ENCODE data around the gene EPHB1.

Gene EPHB1

DNA sequence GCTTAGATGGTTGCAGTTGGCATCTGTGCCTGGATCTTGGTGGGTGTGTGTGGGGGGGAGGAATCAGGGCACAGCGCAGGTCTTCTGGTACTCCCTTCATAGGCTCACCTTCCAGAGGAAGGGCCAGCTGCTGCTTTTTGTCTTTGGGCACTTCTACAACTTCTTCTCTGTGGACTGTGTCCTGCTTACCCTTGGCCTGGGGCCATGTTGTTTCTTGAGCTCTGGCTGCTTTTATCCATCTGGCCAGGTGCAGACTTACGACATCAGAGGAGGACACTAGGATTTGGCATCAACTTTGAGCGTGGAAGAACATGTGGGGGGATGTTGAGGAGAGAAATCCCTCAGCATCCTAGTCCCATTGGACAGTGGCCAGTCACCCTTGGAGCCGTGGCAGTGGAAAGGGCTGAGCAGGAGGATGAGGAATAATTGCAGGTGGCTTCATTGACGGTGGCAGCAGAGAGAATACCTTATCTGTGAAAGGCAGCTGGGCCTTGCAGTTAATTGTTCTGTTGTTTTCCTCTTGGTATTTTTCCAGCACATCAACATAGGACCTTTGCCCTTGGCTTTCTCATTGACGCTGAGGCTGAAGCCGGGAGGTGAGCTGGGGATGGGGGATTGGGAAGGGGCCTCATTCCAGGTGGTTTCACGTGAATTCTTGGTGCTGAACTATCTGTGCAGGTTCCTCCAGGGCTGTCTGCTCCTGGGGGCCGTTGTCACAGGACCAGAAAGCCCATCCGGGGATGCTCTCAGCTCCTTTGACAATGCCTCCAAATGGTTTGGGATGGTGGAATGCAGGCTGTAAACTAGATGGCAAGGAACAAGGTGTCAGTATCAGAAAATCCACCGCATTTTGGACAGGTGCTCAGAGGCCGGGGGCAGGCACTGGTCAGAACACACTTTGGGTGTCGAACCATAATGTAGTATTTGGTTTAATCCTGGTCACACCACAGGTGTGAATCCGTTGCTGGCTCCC, 9.7 kb downstream of the EPHB1 start:
- FAIRE-seq (no peak), DNase-seq (ENCODE audit: insufficient read length, low spot score) (no peak)

DNA sequence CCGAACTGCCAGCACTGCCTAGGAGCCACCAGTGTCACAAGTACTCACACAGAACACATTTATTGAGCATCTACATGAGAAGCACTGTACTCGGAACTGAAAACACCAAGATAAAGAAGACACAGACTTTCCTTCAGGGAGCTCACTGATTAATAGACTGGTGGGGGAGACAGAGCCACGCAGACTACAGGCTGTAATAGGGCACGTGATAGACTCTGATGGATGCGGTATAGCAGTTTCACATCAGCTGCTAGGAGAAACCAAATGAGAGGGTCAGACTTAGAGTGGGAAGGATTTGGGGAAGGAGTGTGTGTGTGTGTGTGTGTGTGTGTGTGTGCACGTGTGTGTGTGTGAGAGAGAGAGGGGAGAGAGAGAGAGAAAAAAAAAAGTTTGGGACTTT, 12.1 kb downstream of the EPHB1 start:
- DNase-seq (ENCODE audit: insufficient read length, low spot score) (no peak), FAIRE-seq (no peak)

DNA sequence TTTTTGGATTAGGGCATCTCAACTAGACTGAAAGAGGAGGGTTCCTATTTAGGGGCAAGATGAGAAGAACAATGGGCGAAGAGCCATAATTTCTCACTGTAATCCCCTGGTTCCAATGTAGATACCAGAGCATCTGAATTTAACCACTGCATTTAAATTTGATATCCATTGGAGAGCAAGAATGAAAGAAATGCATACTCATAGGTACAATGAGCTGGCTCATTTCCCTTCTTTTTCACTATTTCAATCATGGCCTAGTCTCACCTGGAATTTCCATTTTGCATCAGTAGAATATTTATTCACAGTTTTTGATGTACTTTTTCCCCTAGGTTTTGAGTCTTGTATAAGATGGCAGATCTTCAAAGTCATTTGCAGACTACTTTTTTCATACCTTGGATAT, 13.8 kb downstream of the EPHB1 start:
- DNase-seq (ENCODE audit: insufficient read length, low spot score): no peak
- no peak for FAIRE-seq

DNA sequence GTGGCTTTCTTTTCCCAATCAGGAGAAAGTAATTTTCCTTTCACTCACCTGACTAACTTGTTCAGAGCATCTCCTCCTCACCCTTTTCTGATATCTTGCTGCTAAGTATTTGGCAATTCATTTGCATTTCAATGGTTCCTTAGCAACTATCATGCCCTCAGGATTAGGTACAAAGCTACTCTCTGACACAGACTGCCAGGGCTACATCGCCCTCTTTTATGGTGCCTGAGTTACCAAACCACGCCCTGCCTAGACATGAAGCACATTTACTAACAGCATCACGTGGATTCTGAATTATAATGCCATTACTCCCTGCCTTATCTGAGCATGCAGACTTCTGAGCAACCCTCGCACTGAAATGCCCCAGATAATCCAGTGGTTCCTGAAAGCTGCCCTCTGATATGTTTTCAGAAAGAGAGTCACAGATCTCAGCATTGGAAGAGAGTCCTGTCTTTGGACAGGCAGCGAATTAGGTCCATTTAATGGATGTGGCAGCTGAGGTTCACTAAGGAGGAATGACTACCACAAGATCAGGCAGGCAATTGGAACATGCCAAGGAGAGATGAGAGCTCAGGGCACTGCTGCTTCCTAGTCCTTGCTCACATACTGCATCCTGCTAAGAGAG, 14.5 kb downstream of the EPHB1 start:
- FAIRE-seq (no peak), DNase-seq (ENCODE audit: insufficient read length, low spot score) (no peak)

GRCh38 chr3:134810052-134810435, 15.0 kb downstream of the EPHB1 start:
- FAIRE-seq (no peak), DNase-seq (ENCODE audit: insufficient read length, low spot score) (no peak)

DNA sequence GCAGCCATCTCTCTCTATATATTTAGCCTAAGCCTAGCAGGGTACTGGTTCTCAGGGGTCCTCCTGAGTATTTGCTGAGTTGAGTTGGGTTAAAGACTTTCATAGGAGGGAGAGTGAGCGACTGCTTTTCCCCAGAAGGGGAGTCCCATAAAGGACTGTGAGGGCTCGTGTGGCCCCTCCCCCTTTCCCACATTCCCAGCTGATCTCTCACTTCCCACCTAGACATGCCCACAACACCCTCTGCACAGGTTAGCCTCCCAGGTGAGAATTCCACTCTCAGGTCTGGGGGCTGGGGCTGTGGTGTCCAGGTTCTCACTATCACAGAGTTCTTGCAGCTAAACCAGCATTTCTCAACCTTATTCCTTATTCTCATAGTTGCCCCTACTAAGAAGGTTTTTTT, 15.8 kb downstream of the EPHB1 start:
- FAIRE-seq (no peak), DNase-seq (ENCODE audit: insufficient read length, low spot score) (no peak)

- no peak for FAIRE-seq
- no peak for DNase-seq (ENCODE audit: insufficient read length, low spot score)
These were observed 18.6 kb downstream of the EPHB1 start for GRCh38 chr3:134813618-134814017.

- FAIRE-seq (no peak), DNase-seq (ENCODE audit: insufficient read length, low spot score) (no peak)
These were observed 20.5 kb downstream of the EPHB1 start for GRCh38 chr3:134815519-134815918.

GRCh38 chr3:134816623-134817022, 21.6 kb downstream of the EPHB1 start:
- FAIRE-seq (no peak), DNase-seq (ENCODE audit: insufficient read length, low spot score) (no peak)

DNA sequence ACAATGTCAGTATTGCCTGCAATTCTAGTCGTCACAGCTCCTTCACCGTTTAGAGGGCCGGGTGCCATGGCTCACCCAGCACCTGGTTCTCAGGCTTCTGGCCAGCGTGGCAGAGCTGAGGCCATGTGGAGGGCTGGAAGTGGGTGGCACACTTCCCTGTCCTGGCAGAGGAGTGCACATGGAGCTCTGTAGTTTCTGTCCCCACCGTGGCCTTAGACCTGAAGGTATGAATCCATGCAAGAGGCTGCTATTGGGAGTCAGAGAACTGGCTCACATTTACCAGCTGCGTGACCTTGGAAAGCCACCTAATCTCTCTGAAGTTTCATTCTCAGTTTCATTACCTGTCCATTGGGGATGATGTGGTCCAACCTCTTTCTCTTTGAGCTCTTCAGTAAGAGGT, 22.2 kb downstream of the EPHB1 start:
- FAIRE-seq: no peak

DNA sequence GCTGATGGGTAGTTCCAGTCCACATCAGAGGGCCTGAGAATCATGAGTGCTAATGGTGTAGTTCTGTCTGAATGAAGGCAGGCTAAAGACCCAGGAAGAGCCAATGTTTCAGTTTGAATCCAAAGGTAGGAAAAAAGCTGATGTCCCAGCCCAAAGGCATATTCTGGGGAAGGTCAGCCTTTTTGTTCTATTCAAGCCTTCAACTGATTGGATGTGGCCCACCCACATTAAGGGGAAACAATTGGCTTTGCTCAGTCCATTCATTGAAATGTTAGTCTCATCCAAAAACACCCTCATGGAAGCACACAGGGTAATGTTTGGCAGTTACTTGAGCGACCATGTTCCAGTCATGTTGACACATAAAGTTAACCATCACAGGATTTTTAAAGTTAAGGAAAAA, 25.9 kb downstream of the EPHB1 start:
- DNase-seq (ENCODE audit: insufficient read length, low spot score) (no peak), FAIRE-seq (no peak)

More for the DNA sequence above, 22.2 kb downstream of the EPHB1 start:
- DNase-seq (ENCODE audit: insufficient read length, low spot score): no peak

DNA sequence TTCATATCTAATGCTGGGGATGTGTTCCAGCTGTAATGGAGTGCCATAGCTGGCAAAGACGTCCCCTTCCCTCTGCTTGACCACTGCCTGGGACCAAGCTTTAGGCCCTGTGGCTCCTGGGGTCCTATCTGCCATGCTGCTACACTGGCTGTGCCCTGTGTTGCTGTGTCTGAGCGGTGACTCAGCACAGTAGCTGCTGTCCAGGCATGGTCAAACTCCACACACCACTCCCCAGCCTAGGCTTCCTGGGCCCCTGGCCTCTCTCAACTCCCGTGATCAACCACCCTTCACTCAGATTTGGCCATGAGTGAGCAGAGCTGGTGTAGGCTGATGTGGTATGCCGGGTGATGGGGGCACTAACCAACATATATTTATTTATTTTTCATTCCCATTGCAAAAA, 27.0 kb downstream of the EPHB1 start:
- FAIRE-seq: no peak
- DNase-seq (ENCODE audit: insufficient read length, low spot score): no peak

- DNase-seq (ENCODE audit: insufficient read length, low spot score) (no peak), FAIRE-seq (no peak)
These were observed 28.6 kb downstream of the EPHB1 start for GRCh38 chr3:134823679-134824078.

DNA sequence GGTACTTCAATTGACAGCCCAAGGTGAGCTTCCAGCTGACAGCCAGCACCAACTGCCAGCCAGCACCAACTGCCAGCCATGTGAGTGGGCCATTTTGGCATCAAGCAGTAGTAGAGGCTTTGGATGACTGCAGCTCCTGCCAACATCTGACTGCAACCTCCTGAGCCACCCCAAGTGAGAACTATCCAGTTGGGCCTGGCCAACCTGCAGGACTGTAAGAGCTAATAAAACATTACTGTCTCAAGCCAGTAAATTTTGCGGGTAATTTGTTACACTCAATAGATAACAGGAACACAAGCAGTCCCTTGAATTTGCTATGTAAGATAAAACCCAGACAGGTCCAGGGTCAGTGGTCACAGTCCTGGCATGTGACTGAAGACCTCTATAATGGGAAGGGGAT, 29.7 kb downstream of the EPHB1 start:
- DNase-seq (ENCODE audit: insufficient read length, low spot score) (no peak), FAIRE-seq (no peak)

DNA sequence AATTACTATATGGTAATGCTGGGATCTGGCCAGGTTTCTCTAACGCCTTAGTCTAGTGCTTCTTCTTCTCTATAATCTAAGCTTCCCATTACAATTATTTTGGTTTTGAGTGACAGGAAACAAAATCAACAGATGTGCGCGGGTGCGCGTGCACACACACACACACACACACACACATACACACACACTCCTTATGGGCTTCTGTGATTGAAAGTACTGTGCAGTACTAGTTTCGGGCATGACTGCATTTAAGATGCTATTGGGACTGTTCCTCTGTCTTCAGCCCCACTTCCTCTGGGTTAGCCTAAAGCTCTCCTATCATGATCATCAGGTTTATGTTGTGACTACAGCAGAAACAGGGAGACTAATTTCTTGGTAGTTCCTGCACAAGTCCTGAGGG, 32.2 kb downstream of the EPHB1 start:
- FAIRE-seq: no peak
- no peak for DNase-seq (ENCODE audit: insufficient read length, low spot score)

DNA sequence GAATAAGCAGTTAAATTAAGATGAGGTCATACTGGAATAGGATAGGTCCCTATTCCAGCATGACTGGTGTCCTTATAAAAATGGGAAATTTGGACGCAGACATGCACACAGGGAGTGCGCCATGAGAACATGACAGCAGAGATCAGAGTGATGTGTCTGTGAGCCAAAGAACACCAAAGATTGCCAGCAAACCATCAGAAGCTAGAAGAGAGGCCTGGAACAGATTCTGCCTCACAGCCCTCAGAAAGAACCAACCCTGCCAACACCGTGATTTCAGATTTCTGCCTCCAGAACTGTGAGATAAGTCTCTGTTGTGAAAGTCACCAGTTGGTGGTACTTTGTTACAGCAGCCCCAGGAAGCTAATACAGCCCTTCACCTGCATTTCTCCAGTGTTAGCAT, 34.7 kb downstream of the EPHB1 start:
- FAIRE-seq (no peak), DNase-seq (ENCODE audit: insufficient read length, low spot score) (no peak)

GRCh38 chr3:134832585-134832984, 37.5 kb downstream of the EPHB1 start:
- no peak for FAIRE-seq
- DNase-seq (ENCODE audit: insufficient read length, low spot score): no peak

GRCh38 chr3:134833453-134834163, 38.5 kb downstream of the EPHB1 start:
- no peak for DNase-seq (ENCODE audit: insufficient read length, low spot score)
- FAIRE-seq: no peak

DNA sequence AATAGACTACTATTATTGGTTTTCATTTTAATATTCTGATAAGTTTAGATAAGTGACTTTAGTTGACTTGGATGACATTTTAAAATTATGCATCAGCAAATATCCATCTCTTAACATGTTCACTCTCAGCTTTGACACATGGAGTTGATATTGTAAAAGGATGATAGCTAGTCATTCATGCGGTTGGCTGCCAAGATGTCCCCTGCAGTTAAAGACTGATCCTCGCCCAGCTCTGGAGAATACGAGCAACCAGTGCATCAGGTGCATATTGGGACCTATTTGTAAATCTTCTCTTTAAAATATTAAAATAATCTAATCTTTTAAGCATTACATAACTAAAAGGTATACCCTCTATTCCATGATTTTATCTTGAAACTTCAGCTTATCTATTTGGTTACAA, 41.9 kb downstream of the EPHB1 start:
- no peak for FAIRE-seq
- DNase-seq (ENCODE audit: insufficient read length, low spot score): no peak

DNA sequence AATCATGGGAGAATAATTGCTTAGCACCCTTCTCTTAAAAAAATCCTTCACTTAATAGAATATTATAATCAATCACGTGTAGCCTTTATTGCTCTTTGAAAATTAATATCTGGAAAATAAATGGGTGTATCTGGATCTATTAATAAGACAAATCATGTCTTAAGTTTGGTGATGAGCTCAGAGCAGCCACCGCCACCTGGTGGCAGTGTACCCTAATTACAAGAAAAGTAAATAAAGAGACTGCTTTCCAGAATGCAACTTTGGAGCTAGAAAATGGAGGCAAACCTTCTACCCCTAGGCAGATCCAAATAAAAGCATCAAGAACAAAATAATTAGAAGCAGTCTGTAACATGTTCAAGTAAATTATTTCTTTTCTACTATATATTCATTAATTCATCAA, 43.5 kb downstream of the EPHB1 start:
- FAIRE-seq (no peak), DNase-seq (ENCODE audit: insufficient read length, low spot score) (no peak)

- FAIRE-seq: no peak
These were observed 44.4 kb downstream of the EPHB1 start for GRCh38 chr3:134839422-134839821.

DNA sequence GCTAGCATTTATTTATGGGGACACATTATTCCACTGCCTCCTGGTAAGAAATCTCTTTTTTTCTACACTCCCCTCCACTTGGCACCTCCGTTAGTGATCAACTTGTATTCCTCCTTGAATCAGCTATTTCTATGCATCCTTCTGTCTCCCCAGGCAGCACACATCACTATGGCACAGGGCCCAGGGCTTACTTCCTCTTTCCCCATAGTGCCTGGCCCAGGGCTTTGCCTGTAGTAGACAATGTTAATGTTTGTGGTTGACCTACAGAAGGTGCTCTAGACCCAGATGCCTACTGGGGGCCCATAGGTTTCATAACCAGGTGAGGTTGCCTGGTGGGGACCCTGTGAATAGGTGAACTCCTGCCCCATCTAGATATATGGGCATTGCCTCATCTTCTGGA, 44.9 kb downstream of the EPHB1 start:
- FAIRE-seq (no peak), DNase-seq (ENCODE audit: insufficient read length, low spot score) (no peak)

More at GRCh38 chr3:134839422-134839821, 44.4 kb downstream of the EPHB1 start:
- no peak for DNase-seq (ENCODE audit: insufficient read length, low spot score)

All from HTR-8/SVneo (cell line).